ENCODE results near the gene ITGB2.

The ITGB2 gene

GRCh38 chr21:44939532-44940115, 18.9 kb upstream of the ITGB2 start, which contains the start of gene SLX9:
Gene SLX9, plus strand, starts transcription at chr21:44940029. Its CDS starts 29 bp downstream, at chr21:44940058.
- Histone ChIP-seq H3F3A (ENCODE audit: control insufficient read depth, insufficient read depth) (peaks cover 6% of the 10 kb centered on the region), H3K4me1 (ENCODE audit: control insufficient read depth, low read length) (peaks cover 24% of the 10 kb centered on the region), H3K79me2 (ENCODE audit: control insufficient read depth, low read length) (peaks cover 45% of the 10 kb centered on the region), H4K20me1 (ENCODE audit: control insufficient read depth, insufficient read depth, low read depth, low read length) (peaks cover 15% of the 10 kb centered on the region), H3K9me2 (replicated peaks; ENCODE audit: control insufficient read depth, low read length) (no peaks in the 10 kb centered on the region), H3K9me3 (ENCODE audit: control insufficient read depth, insufficient read depth, low read length) (no peaks in the 10 kb centered on the region), H3K4me3 (ENCODE audit: low read length) (peak within 1 kb of the TSS; percentile 81), H3K36me3 (ENCODE audit: control insufficient read depth, low read length) (peaks cover 29% of the 10 kb centered on the region), H3K27me3 (ENCODE audit: control insufficient read depth, low read length) (peaks cover 39% of the 10 kb centered on the region), H3K27ac (ENCODE audit: low read depth, low read length) (no peak within 1 kb of the TSS), H3K4me2 (ENCODE audit: low read length) (peak within 1 kb of the TSS; percentile 71)
- TF ChIP-seq EZH2phosphoT487 (IDR thresholded peaks at IDR 0.05; ENCODE audit: borderline replicate concordance, low read length) = no peak
- no peak for TF ChIP-seq CTCF (IDR thresholded peaks at IDR 0.05; ENCODE audit: low read depth, low read length, poor library complexity, severe bottlenecking)

GRCh38 chr21:44938772-44939531, 18.3 kb upstream of the ITGB2 start:
- peak overlapping the region; percentile 81 for H3K4me3 ChIP-seq (ENCODE audit: low read length)
- no peaks in the 10 kb centered on the region for H3K9me3 ChIP-seq (ENCODE audit: control insufficient read depth, insufficient read depth, low read length)
- H4K20me1 ChIP-seq (ENCODE audit: control insufficient read depth, insufficient read depth, low read depth, low read length) = peaks cover 15% of the 10 kb centered on the region
- peaks cover 24% of the 10 kb centered on the region for H3K36me3 ChIP-seq (ENCODE audit: control insufficient read depth, low read length)
- peaks cover 40% of the 10 kb centered on the region for H3K79me2 ChIP-seq (ENCODE audit: control insufficient read depth, low read length)
- H3F3A ChIP-seq (ENCODE audit: control insufficient read depth, insufficient read depth) = peaks cover 6% of the 10 kb centered on the region
- peaks cover 24% of the 10 kb centered on the region for H3K4me1 ChIP-seq (ENCODE audit: control insufficient read depth, low read length)
- TF ChIP-seq CTCF (IDR thresholded peaks at IDR 0.05; ENCODE audit: low read depth, low read length, poor library complexity, severe bottlenecking) (no peak), EZH2phosphoT487 (IDR thresholded peaks at IDR 0.05; ENCODE audit: borderline replicate concordance, low read length) (no peak)
- no peaks in the 10 kb centered on the region for H3K9me2 ChIP-seq (replicated peaks; ENCODE audit: control insufficient read depth, low read length)
- H3K27ac ChIP-seq (ENCODE audit: low read depth, low read length) = no peak overlapping the region
- H3K27me3 ChIP-seq (ENCODE audit: control insufficient read depth, low read length) = peaks cover 46% of the 10 kb centered on the region
- H3K4me2 ChIP-seq (ENCODE audit: low read length) = peak overlapping the region; percentile 71

- Histone ChIP-seq H4K20me1 (ENCODE audit: control insufficient read depth, insufficient read depth, low read depth, low read length) (peaks cover 6% of the 10 kb centered on the region; the same call in 1 of the 2 replicates), H3K9me2 (replicated peaks; ENCODE audit: control insufficient read depth, low read length) (no peaks in the 10 kb centered on the region), H3K27ac (ENCODE audit: low read depth, low read length) (no peak overlapping the region), H3K9me3 (ENCODE audit: control insufficient read depth, insufficient read depth, low read length) (no peaks in the 10 kb centered on the region), H3F3A (ENCODE audit: control insufficient read depth, insufficient read depth) (peaks cover 16% of the 10 kb centered on the region), H3K4me1 (ENCODE audit: control insufficient read depth, low read length) (peaks cover 35% of the 10 kb centered on the region), H3K79me2 (ENCODE audit: control insufficient read depth, low read length) (peaks cover 6% of the 10 kb centered on the region), H3K4me3 (ENCODE audit: low read length) (no peak overlapping the region), H3K4me2 (ENCODE audit: low read length) (no peak overlapping the region), H3K36me3 (ENCODE audit: control insufficient read depth, low read length) (no peaks in the 10 kb centered on the region; the same call in 1 of the 2 replicates), H3K27me3 (ENCODE audit: control insufficient read depth, low read length) (peaks cover 78% of the 10 kb centered on the region)
- TF ChIP-seq EZH2phosphoT487 (IDR thresholded peaks at IDR 0.05; ENCODE audit: borderline replicate concordance, low read length) (no peak), CTCF (IDR thresholded peaks at IDR 0.05; ENCODE audit: low read depth, low read length, poor library complexity, severe bottlenecking) (no peak)
Observed at GRCh38 chr21:44935533-44935927, 14.8 kb upstream of the ITGB2 start.

Measured in DOHH2 (cell line).